SK-N-SH treated with all-trans-retinoic acid at 6 μM for 48 hours (cell line): Measurements from ENCODE around the gene AMPD1.

Experiments
- TCF4 ChIP-seq: fragments of 250-450 bp; sonication (Bioruptor Pico); IDR thresholded peaks from 2 replicates; pipeline ENCODE4 v1.8.0; 2021; ENCODE audit warnings: mild to moderate bottlenecking, moderate library complexity, borderline replicate concordance
- TF ChIP-seq, protein P1 (sequence below): fragments of 250-450 bp; sonication (Bioruptor Pico); IDR thresholded peaks from 2 replicates; pipeline ENCODE4 v1.8.0; 2020; ENCODE audit warnings: mild to moderate bottlenecking, moderate library complexity, borderline replicate concordance

DNA sequence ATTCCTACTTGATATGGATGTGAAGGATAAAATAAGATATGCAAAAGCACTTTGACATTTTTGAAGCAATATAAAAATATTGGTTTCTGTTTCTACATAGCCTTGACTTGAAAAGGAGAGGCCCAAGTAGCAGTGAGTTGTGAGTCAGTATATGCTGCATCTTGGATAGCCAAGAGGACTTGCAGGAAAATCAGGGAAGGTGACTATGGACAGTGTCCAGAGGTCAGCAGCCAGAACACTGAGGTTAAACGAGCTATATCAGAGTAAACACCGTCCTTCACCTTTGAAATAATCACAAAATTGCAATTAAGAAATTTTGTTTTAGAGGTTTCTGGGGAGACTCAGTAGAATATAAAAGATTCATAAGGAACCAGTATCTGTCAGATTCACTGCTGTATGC is 6.6 kb upstream of the AMPD1 start:
- TF ChIP-seq TCF4 = no peak
- TF ChIP-seq, protein P1, sequence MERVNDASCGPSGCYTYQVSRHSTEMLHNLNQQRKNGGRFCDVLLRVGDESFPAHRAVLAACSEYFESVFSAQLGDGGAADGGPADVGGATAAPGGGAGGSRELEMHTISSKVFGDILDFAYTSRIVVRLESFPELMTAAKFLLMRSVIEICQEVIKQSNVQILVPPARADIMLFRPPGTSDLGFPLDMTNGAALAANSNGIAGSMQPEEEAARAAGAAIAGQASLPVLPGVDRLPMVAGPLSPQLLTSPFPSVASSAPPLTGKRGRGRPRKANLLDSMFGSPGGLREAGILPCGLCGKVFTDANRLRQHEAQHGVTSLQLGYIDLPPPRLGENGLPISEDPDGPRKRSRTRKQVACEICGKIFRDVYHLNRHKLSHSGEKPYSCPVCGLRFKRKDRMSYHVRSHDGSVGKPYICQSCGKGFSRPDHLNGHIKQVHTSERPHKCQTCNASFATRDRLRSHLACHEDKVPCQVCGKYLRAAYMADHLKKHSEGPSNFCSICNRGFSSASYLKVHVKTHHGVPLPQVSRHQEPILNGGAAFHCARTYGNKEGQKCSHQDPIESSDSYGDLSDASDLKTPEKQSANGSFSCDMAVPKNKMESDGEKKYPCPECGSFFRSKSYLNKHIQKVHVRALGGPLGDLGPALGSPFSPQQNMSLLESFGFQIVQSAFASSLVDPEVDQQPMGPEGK (CRISPR knock-in tag) = no peak
